H4 (cell line): ENCODE measurements around the gene ARHGEF6. TPM values are rescaled to one million over a fixed set of nuclear protein-coding genes. Genes with fewer than 3 reads are reported as not detected.
A peak's percentile ranks its signal among the peaks of the same experiment; 100 is the strongest.

Experiments used
- DNase-seq: peaks from one replicate; pipeline ENCODE4 v3.0.0-alpha.2; 2015; ENCODE audit warnings: low spot score
- total RNA-seq: library from RNA; depleted of rRNA; stranded (reverse); fragments of >200 nt; shearing (Covaris generic); gene quantifications from 2 replicates; pipeline ENCODE4 v1.2.3, GENCODE V29; 2014

Gene ARHGEF6
- total RNA-seq, 1 experiment from 2014 or later, result 6.6 TPM

DNA sequence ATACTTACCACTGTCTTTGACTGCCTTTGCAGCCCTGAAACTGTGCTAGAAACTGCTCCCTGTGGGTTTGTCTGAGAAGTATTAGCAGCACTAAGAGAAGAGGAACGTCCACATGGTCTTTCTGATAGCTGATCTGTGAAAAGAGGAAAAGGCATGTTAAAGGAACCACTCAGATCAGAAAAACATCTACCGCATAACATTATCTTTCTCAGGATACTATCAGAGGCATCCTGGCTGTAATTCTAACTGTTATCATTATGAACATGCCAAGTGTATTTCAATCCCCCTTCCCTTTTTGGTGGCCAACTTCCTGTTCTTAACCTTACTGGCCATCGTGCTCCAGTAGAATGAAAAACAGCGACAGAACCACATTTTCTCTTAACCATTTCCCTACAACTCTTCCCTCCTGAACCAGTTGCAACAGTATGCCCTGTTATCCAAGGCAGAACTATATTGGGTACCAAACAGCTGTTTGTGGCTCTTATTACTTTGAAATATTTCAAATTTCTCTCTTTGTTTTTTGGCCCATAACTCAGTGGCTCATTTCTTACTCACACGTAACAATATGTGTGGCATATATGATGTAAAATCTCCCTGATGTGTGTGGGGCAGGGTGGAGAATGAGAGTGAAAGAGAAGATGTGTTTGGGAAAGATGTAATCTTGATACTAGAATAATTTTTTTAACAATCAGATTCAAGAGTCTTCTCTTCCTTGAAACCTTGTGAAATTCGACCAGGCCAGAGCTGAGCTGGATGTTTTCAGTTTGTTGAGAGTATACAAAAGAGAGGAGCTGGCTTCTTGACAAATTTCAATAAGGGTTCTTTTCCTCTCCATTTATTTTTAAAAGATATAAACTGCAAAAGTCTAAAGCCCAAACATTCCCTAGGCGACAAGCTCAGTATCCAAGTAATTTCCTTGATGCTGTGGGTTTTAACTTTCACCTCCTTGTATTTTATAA, 35.2 kb downstream of the ARHGEF6 start:
- no peak for DNase-seq

GRCh38 chrX:136742721-136743379, 37.9 kb downstream of the ARHGEF6 start:
- DNase-seq, result no peak

GRCh38 chrX:136738049-136738729, 42.5 kb downstream of the ARHGEF6 start:
- DNase-seq, result no peak

DNA sequence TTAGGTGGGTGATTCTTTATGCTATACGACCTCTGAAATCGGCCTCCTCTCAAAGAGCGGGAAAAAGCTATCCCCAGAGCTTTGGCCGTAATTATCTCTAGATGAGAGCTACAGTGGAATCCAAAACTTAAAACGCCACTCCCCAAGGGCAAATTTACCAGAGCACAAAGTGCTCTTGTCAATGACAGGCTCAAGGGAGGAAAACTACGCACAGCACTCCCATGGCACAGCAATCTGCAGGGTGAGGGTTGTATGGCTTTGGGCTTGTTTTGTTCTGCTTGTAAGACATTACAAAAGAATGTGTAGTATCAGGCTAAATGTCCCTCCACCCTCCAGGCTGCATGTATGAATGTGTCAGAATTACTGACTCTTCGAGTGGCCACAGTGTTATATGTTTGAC, 44.0 kb downstream of the ARHGEF6 start:
- DNase-seq, result no peak

- no peak for DNase-seq
Observed at GRCh38 chrX:136735601-136736000, 45.1 kb downstream of the ARHGEF6 start.

DNA sequence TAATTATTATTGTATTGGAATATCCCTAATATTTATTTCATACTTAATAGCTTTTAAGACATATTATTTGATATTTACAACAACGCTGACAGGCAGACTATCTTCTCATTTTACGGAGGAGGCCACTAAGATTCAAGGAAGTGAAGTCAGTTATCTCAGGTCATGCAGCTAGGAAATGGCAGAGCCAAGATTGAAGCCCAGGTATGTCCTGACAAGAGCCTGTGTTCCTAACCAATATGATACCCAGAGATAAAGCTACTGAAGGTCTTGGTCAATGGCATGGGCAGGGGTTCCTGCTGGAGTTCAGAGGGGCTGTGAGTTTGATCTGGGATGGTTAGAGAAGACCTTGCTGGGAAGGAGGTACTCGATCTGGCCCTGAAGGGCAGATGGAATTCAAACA, 47.1 kb downstream of the ARHGEF6 start:
- DNase-seq, result no peak

DNA sequence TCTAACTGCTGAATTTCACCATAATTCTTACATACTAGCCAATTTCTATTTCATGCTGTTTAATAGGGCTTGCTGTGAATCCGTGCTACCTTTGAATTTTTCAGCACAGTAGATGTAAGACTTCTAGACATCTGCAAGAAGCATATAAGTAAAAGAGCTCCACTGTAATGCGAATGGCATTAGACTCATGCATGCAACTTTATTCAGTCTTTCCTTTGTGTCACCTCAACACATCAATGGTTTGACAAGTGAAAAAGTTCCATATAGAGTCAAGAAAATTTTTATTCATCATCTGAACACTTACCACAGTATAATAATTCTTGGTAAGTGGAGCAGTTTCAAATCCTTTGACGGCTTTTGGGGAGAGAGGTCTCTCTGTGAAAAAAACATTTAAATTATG, 48.9 kb downstream of the ARHGEF6 start:
- no peak for DNase-seq

DNA sequence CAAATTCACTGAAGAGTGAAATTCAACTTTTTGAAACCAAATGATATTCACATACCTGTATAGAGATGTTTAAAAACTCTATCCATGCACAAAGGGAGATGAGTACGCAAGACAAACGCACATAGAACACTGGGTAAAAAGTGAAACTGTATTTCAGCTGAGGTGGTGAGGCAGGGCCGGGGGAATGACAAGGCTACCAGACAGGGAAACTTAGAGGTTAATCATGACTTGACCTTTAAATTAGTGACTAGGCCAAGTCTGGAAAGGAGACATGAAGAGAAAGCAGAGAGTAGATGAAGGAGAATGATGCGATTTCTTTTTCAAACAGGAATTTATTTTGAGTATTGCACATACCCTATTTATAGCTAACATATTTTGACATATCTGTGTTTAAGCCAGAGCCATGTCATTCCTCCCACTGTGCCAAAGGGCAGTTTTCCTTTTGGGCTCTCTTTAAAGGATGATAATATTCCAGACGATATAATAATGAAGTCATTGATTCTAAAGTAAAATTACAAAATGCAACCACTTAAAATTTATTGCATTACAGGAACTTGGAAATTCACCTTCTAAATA, 49.4 kb downstream of the ARHGEF6 start:
- no peak for DNase-seq

- no peak for DNase-seq
Observed at GRCh38 chrX:136728393-136728792, 52.3 kb downstream of the ARHGEF6 start.

GRCh38 chrX:136725441-136726104, 55.2 kb downstream of the ARHGEF6 start:
- peak; percentile 11 for DNase-seq

DNA sequence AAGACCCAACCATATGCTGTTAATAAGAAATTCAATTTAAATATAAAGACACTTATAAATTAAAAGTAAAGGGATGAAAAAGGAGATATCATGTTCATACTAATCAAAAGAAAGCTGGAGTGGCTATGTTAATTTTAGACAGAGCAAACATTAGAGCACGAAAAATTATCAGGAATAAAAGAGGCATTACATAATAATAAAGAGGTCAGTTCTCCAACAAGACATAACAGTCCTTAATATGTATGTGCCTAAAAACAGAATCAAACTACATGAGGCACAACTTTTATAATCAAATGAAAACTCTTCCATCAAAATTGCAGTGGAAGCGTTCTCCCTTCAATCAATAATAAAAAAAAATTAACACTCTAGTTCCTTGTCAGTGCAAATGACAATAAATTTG, 62.6 kb downstream of the ARHGEF6 start:
- DNase-seq, result no peak

GRCh38 chrX:136714626-136715599, 65.8 kb downstream of the ARHGEF6 start:
- DNase-seq, result no peak

DNA sequence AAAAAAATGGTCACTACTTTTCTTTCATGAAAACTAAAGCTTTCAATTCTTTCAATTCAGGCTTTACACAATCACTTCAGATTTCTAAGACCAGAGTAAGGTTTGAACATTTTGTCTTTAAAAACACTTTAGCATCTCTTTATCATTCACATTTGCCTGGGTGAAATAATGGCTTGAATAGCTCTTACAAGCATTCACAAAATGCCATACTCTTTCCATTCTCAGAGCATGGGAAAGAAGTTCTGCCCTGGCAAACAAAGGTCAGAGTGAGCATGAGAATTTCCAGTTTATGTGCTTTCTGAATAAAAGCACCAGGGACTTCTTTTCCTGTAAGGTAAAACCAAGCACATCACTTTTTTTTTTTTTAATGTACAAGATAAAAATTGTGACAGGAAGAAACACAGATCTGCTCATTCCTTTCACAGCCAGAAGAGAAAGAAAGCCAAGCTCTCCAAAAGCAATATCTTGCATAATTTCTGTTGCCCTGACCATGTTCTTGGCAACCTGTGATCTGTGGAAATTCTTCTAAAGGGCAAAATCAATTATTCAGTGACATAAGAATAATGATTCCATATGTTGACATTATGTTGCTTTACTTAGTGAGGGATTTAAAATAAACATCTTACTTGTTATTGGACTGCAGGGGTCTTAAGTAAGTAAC, 68.0 kb downstream of the ARHGEF6 start:
- DNase-seq, result no peak

DNA sequence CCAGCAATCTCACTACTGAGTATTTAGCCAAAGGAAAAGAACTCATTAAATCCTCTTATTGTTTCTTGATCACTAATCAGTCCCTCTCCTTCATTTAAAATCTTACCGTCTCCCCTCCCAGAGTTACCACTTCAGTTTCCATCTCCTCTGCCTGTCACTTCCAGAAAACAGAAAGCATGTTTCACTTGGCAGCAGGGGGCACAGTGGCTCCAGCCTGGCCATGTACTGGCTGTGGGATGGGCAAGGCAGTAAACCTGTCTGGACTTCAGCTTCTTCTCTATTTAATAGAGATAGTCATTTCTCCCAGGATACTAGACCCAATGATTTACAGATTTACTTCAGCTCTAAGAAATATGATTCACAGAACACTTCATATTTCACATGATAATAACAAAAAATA, 69.6 kb downstream of the ARHGEF6 start:
- DNase-seq, result peak; percentile 31

GRCh38 chrX:136710325-136710951, 70.3 kb downstream of the ARHGEF6 start:
- no peak for DNase-seq

DNA sequence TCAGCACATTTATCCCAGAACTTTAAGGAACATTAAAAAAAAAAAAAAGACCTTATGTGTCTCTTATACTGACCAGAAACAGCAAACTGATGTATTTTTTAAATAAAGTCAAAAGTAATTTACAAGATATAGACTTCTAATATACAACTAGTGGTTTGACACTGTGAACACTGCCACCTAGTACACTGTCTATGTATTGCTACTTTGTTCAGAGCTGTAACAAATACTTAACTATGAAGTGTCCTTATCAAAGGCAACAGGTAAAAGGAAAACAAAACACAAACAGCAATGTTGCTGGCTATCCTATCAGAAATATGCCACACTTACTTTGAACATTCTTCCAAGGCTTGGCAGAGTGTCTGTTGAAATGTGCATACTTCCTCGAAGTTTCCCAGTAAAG, 72.4 kb downstream of the ARHGEF6 start:
- DNase-seq, result peak; percentile 5

- DNase-seq, result no peak
Observed at GRCh38 chrX:136697156-136697555, 83.6 kb downstream of the ARHGEF6 start.

GRCh38 chrX:136694431-136695087, 86.2 kb downstream of the ARHGEF6 start:
- peak; percentile 37 for DNase-seq

- no peak for DNase-seq
Observed at GRCh38 chrX:136692271-136692670, 88.5 kb downstream of the ARHGEF6 start.
